Peyer's patch (tissue), 4 donors: ENCODE results near the gene OR4E2.

Experiments
- POLR2A ChIP-seq, 2 donors: fragments of 450-650 bp; IDR thresholded peaks; one replicate each; pipeline ENCODE4 v1.5.1; 2017; ENCODE audit warnings: antibody characterized with exemption in 2 of 2, mild to moderate bottlenecking in 2 of 2, moderate library complexity in 2 of 2
- TF ChIP-seq, protein P1 (sequence below), 6 experiments: fragments of 450-650 bp in 4 of 6; fragments of 200-600 bp in 2 of 6; sonication (generic) in 1 of 6; IDR thresholded peaks; one replicate each; pipeline ENCODE4 v1.5.1; 2017 to 2019; ENCODE audit warnings: antibody characterized with exemption in 6 of 6, mild to moderate bottlenecking in 3 of 6, moderate library complexity in 1 of 6

DNA sequence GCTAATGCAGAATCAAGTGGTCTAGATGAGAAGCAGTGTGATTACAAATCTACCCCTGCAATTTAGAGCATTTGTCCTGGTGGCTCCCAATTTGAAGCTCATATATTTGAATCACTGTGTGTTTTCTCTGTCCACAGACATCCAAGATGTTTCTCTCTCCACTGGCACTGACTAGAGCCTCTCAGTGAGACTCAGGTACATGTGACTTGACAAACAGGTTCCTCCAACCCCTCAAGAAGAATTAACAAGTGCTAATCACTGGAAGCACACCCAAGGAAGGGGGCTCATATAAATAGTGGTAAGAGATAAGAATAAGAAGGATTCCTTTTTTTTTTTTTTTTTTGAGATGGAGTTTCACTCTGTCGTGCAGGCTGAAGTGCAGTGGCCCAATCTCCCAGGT is 39.4 kb upstream of the OR4E2 start:
- TF ChIP-seq, protein P1, sequence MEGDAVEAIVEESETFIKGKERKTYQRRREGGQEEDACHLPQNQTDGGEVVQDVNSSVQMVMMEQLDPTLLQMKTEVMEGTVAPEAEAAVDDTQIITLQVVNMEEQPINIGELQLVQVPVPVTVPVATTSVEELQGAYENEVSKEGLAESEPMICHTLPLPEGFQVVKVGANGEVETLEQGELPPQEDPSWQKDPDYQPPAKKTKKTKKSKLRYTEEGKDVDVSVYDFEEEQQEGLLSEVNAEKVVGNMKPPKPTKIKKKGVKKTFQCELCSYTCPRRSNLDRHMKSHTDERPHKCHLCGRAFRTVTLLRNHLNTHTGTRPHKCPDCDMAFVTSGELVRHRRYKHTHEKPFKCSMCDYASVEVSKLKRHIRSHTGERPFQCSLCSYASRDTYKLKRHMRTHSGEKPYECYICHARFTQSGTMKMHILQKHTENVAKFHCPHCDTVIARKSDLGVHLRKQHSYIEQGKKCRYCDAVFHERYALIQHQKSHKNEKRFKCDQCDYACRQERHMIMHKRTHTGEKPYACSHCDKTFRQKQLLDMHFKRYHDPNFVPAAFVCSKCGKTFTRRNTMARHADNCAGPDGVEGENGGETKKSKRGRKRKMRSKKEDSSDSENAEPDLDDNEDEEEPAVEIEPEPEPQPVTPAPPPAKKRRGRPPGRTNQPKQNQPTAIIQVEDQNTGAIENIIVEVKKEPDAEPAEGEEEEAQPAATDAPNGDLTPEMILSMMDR (IDR thresholded peaks at IDR 0.05): no peak
- no peak for TF ChIP-seq POLR2A (IDR thresholded peaks at IDR 0.05)
